HCT116 (cell line): Measurements from ENCODE around the gene CXXC1. TPM values are rescaled to one million over a fixed set of nuclear protein-coding genes. Genes with fewer than 3 reads are reported as not detected.

Experiments
- ATAC-seq: fragments of 200-7000 bp; cut with Tn5 transposase; 2 replicates; pipeline ENCODE4 v1.9.1; 2020; ENCODE audit warnings: mild to moderate bottlenecking, moderate library complexity
- BruUV-seq: library from RNA; stranded (reverse); fragments of 400-500 nt; replicated peaks from 2 replicates; lab custom pipeline; 2021; lab: Mats Ljungman, UMichigan
- CTCF ChIA-PET: fragments of 300-600 bp; sonication (Branson Sonifier 250); formaldehyde crosslinking; loops from one replicate; lab custom pipeline; 2021; ENCODE audit warnings: antibody characterized with exemption; lab: Charles Lee
- POLR2A ChIA-PET: fragments of 300-600, 350-600 bp; sonication (Branson Sonifier 250); formaldehyde crosslinking; loops from one replicate; lab custom pipeline; 2021; ENCODE audit warnings: antibody characterized with exemption; lab: Charles Lee
- RAD21 ChIA-PET, 2 experiments: fragments of 300-600 bp; sonication (Branson Sonifier 250); formaldehyde crosslinking; loops; one replicate each; lab custom pipeline; 2023; ENCODE audit warnings: low total read pairs in 2 of 2; ENCODE audit not compliant: uncharacterized antibody in 2 of 2, unreplicated experiment in 2 of 2, low non-redundant PET in 1 of 2; lab: Charles Lee
- DNase-seq: peaks from one replicate; pipeline ENCODE4 v3.0.0-alpha.2; 2010; ENCODE audit warnings: low read depth, low spot score
- H2AFZ ChIP-seq: fragments of 200-600 bp; shearing (Covaris generic), sonication (generic); 2 replicates; pipeline ENCODE4 v1.6.1; 2017; ENCODE audit warnings: low read depth, mixed run types, mixed read lengths, antibody characterized with exemption, low read length; ENCODE audit not compliant: poor library complexity, severe bottlenecking
- H3K27ac ChIP-seq: 2 replicates; pipeline ENCODE4 v1.5.1; 2012; ENCODE audit warnings: low read depth, low read length
- H3K27me3 ChIP-seq: fragments of 200-600 bp; sonication (generic); 2 replicates; pipeline ENCODE4 v1.6.1; 2016; ENCODE audit warnings: mixed run types, low read length, mixed read lengths; ENCODE audit not compliant: insufficient read depth
- H3K36me3 ChIP-seq, 2 experiments: fragments of 200-500 bp in 1 of 2; fragments of 200-600 bp in 1 of 2; sonication (Bioruptor generic) in 1 of 2; sonication (generic) in 1 of 2; 2 replicates each; pipeline versions ENCODE4 v1.5.1 to v1.6.1; 2014 to 2016; ENCODE audit warnings: low read length in 2 of 2, inconsistent platforms in 1 of 2, mixed read lengths in 1 of 2, mixed run types in 1 of 2; ENCODE audit not compliant: insufficient read depth in 2 of 2, control insufficient read depth in 1 of 2
- H3K4me1 ChIP-seq, 2 experiments: fragments of 200-600 bp in 1 of 2; sonication (generic) in 1 of 2; 2 replicates each; pipeline versions ENCODE4 v1.5.1 to v1.6.1; 2012 to 2017; ENCODE audit warnings: low read length in 2 of 2, inconsistent platforms in 1 of 2, mild to moderate bottlenecking in 1 of 2, mixed read lengths in 1 of 2, mixed run types in 1 of 2, moderate library complexity in 1 of 2; ENCODE audit not compliant: insufficient read depth in 2 of 2, control insufficient read depth in 1 of 2
- H3K4me2 ChIP-seq: fragments of 200-600 bp; sonication (generic); 2 replicates; pipeline ENCODE4 v1.6.1; 2017; ENCODE audit warnings: mixed run types, low read length, mixed read lengths
- H3K4me3 ChIP-seq, 2 experiments: fragments of 200-600 bp in 1 of 2; sonication (generic) in 1 of 2; replicated peaks in 1 of 2; 2 replicates each; pipeline ENCODE4 v1.5.1; 2011 to 2016; ENCODE audit warnings: low read length in 2 of 2, control low read depth in 1 of 2, low read depth in 1 of 2, mild to moderate bottlenecking in 1 of 2, mixed read lengths in 1 of 2, mixed run types in 1 of 2
- H3K79me2 ChIP-seq: fragments of 200-600 bp; sonication (generic); 2 replicates; pipeline ENCODE4 v1.6.1; 2017; ENCODE audit warnings: mild to moderate bottlenecking, mixed run types, low read length, moderate library complexity, mixed read lengths; ENCODE audit not compliant: insufficient read depth
- H3K9ac ChIP-seq: fragments of 200-600 bp; sonication (generic); 2 replicates; pipeline ENCODE4 v1.6.1; 2016; ENCODE audit warnings: low read length, mixed read lengths
- H3K9me2 ChIP-seq: fragments of 200-600 bp; sonication (generic), shearing (Covaris generic); 2 replicates; pipeline ENCODE4 v1.6.1; 2017; ENCODE audit warnings: mixed run types, mild to moderate bottlenecking, moderate library complexity; ENCODE audit not compliant: insufficient read depth
- H3K9me3 ChIP-seq, 2 experiments: fragments of 200-500 bp in 1 of 2; fragments of 200-600 bp in 1 of 2; sonication (Bioruptor generic) in 1 of 2; sonication (generic) in 1 of 2; 2 replicates each; pipeline ENCODE4 v1.6.1; 2014 to 2017; ENCODE audit warnings: low read length in 2 of 2, mixed read lengths in 2 of 2, inconsistent platforms in 1 of 2, low read depth in 1 of 2, mild to moderate bottlenecking in 1 of 2, mixed run types in 1 of 2, moderate library complexity in 1 of 2; ENCODE audit not compliant: control insufficient read depth in 1 of 2, insufficient read depth in 1 of 2
- H4K20me1 ChIP-seq: fragments of 200-600 bp; sonication (generic), shearing (Covaris generic); 2 replicates; pipeline ENCODE4 v1.6.1; 2017; ENCODE audit warnings: mixed run types, mild to moderate bottlenecking, moderate library complexity; ENCODE audit not compliant: insufficient read depth
- ATF3 ChIP-seq: IDR thresholded peaks from 2 replicates; pipeline ENCODE4 v1.6.1; 2012
- CBX3 ChIP-seq: IDR thresholded peaks from 2 replicates; pipeline ENCODE4 v1.6.1; 2012; ENCODE audit warnings: low read depth
- CTCF ChIP-seq, 3 experiments: fragments of 200-600 bp in 1 of 3; sonication (generic) in 1 of 3; IDR thresholded peaks in 2 of 3; conservative IDR thresholded peaks in 1 of 3; 2 replicates each; pipeline ENCODE4 v1.5.1; 2012 to 2017; ENCODE audit warnings: low read depth in 2 of 3, low read length in 2 of 3, antibody characterized with exemption in 1 of 3, borderline replicate concordance in 1 of 3, control low read depth in 1 of 3, mild to moderate bottlenecking in 1 of 3, mixed read lengths in 1 of 3, mixed run types in 1 of 3, moderate library complexity in 1 of 3; ENCODE audit not compliant: insufficient read depth in 1 of 3
- EGR1 ChIP-seq: IDR thresholded peaks from 2 replicates; pipeline ENCODE4 v1.6.1; 2012; ENCODE audit warnings: low read depth
- EZH2 ChIP-seq: fragments of 200-600 bp; sonication (generic); IDR thresholded peaks from 2 replicates; pipeline ENCODE4 v1.6.1; 2017; ENCODE audit warnings: antibody characterized with exemption, mixed run types
- EZH2phosphoT487 ChIP-seq: fragments of 200-600 bp; IDR thresholded peaks from 2 replicates; pipeline ENCODE4 v1.6.1; 2018; ENCODE audit warnings: antibody characterized with exemption, borderline replicate concordance
- JUND ChIP-seq: IDR thresholded peaks from 2 replicates; pipeline ENCODE4 v1.6.1; 2012
- MAX ChIP-seq: IDR thresholded peaks from 2 replicates; pipeline ENCODE4 v1.6.1; 2012
- POLR2A ChIP-seq: IDR thresholded peaks from 2 replicates; pipeline ENCODE4 v1.7.0; 2011; ENCODE audit warnings: borderline replicate concordance; ENCODE audit not compliant: insufficient read depth, insufficient read length; ENCODE audit errors: extremely low read depth
- RAD21 ChIP-seq: IDR thresholded peaks from 2 replicates; pipeline ENCODE4 v1.6.1; 2012; ENCODE audit warnings: low read depth, mild to moderate bottlenecking
- REST ChIP-seq: IDR thresholded peaks from 2 replicates; pipeline ENCODE4 v1.6.1; 2012; ENCODE audit warnings: low read depth
- SP1 ChIP-seq: IDR thresholded peaks from 2 replicates; pipeline ENCODE4 v1.6.1; 2012; ENCODE audit warnings: low read depth
- TCF7L2 ChIP-seq: IDR thresholded peaks from 2 replicates; pipeline ENCODE4 v1.7.0; 2011; ENCODE audit warnings: borderline replicate concordance, inconsistent platforms; ENCODE audit not compliant: insufficient read depth, insufficient read length; ENCODE audit errors: extremely low read depth
- YY1 ChIP-seq: IDR thresholded peaks from 2 replicates; pipeline ENCODE4 v1.6.1; 2011; ENCODE audit warnings: low read length, low read depth, moderate library complexity, mild to moderate bottlenecking; ENCODE audit not compliant: insufficient replicate concordance; ENCODE audit errors: extremely low read depth
- ZBTB33 ChIP-seq: IDR thresholded peaks from 2 replicates; pipeline ENCODE4 v1.6.1; 2011; ENCODE audit warnings: mild to moderate bottlenecking, low read length, moderate library complexity; ENCODE audit not compliant: insufficient replicate concordance; ENCODE audit errors: extremely low read depth
- intact Hi-C: fragments of 100-400 bp; cut with micrococcal nuclease; formaldehyde crosslinking; loops from 2 replicates; pipeline ENCODE4 v1.10.0; 2022
- total RNA-seq: library from RNA; stranded (reverse); gene quantifications from one replicate; pipeline ENCODE4 v1.2.1, GENCODE V29; 2021; ENCODE audit not compliant: unreplicated experiment

CXXC1 gene
- total RNA-seq, 1 experiment from 2014 or later = 101 TPM

- CTCF ChIA-PET = no interaction called here
- no TSS peak for BruUV-seq
- no peak overlapping the region for H2AFZ ChIP-seq
- H3K4me3 ChIP-seq = no peak overlapping the region
- RAD21 ChIA-PET = no interaction called here
- no peak for ATAC-seq
- H3K9me2 ChIP-seq = no peaks in the 10 kb centered on the region
- POLR2A ChIA-PET = no interaction called here
- H3K36me3 ChIP-seq = peaks cover 4 to 34% of the 10 kb centered on the region in 2 experiments; a peak in 3 of 4 replicates
- peak overlapping the region; percentile 19; the same call in 1 of the 2 replicates for H3K4me2 ChIP-seq
- no peak overlapping the region for H3K27ac ChIP-seq
- no peak for DNase-seq
- H3K9ac ChIP-seq = no peak overlapping the region
- H3K9me3 ChIP-seq = no peaks in the 10 kb centered on the region
- no peaks in the 10 kb centered on the region for H4K20me1 ChIP-seq
- TF ChIP-seq TCF7L2 (no peak), POLR2A (no peak), YY1 (no peak), EZH2 (no peak), ZBTB33 (no peak), CTCF (IDR thresholded peaks at IDR 0.05 in 2 of 3, conservative IDR thresholded peaks at IDR 0.05 in 1 of 3; ENCODE audit: borderline replicate concordance in 1 of 3, insufficient read depth in 1 of 3, low read depth in 2 of 3, low read length in 2 of 3) (no peak), ATF3 (no peak), CBX3 (no peak), RAD21 (no peak), EZH2phosphoT487 (no peak), JUND (no peak), EGR1 (no peak), SP1 (no peak), MAX (no peak), REST (no peak)
- TF ChIP-seq, all 23 proteins: peak for 0
- Histone ChIP-seq H3K4me1 (peaks cover 7 to 36% of the 10 kb centered on the region in 2 experiments; a peak in 3 of 4 replicates), H3K79me2 (peaks cover 34% of the 10 kb centered on the region), H3K27me3 (no peaks in the 10 kb centered on the region)
- intact Hi-C loops = loop anchor here (5.0 to 10.0 kb wide), 3 partner anchors 72 to 790 kb away; partner anchors contain the start of gene RPL17
Observed at GRCh38 chr18:50285071-50285470, 2.4 kb downstream of the CXXC1 start.
